Tibial nerve (tissue), 4 donors: ENCODE results near the gene CPNE6.

Source experiments
- EP300 ChIP-seq, 2 donors: sonication (generic); formaldehyde crosslinking; IDR thresholded peaks; one replicate each; pipeline ENCODE4 v1.6.1; 2017; ENCODE audit warnings: antibody characterized with exemption in 2 of 2, mild to moderate bottlenecking in 1 of 2
- POLR2A ChIP-seq, 2 donors: fragments of 450-650 bp; IDR thresholded peaks; one replicate each; pipeline ENCODE4 v1.6.1; 2017; ENCODE audit warnings: antibody characterized with exemption in 2 of 2, mild to moderate bottlenecking in 2 of 2, moderate library complexity in 2 of 2
- TF ChIP-seq, protein P1 (sequence below), 5 experiments: fragments of 200-600 bp in 3 of 5; fragments of 450-650 bp in 2 of 5; sonication (generic) in 3 of 5; IDR thresholded peaks; one replicate each; pipeline ENCODE4 v1.5.1; 2016 to 2019; ENCODE audit warnings: antibody characterized with exemption in 5 of 5, mild to moderate bottlenecking in 3 of 5, moderate library complexity in 2 of 5

DNA sequence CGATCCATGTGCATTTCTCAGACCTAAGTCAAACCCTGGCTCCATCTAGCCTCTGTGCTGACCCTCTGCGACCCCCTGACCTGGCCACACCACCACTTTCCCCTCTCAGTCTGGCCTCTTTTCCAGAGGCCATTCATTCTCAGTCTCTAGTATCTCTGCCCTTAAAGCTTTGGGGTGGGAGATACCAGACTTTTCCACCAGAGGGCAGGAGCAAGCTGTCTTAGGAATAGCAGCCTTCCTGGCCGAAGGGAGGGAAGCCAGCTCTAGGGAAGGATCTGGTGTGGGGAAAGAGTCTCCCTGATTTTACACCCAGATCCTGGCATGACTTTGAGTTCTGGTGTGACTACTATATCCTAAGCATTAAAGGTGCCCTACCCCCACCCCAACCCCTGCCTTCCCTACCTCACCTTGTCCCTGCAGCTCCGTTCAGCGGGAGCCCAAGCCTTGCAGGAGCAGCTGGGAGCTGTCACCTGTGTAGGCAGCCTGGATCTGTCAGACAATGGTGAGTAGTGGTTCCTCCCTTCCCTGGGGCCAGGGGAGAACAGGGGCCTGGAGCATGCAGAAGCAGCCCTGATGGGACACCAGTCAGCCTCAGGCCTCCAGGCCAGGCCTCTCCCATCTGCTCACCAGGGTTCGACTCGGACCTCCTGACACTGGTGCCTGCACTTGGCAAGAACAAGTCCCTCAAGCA, 13.0 kb upstream of the CPNE6 start:
- TF ChIP-seq, protein P1, sequence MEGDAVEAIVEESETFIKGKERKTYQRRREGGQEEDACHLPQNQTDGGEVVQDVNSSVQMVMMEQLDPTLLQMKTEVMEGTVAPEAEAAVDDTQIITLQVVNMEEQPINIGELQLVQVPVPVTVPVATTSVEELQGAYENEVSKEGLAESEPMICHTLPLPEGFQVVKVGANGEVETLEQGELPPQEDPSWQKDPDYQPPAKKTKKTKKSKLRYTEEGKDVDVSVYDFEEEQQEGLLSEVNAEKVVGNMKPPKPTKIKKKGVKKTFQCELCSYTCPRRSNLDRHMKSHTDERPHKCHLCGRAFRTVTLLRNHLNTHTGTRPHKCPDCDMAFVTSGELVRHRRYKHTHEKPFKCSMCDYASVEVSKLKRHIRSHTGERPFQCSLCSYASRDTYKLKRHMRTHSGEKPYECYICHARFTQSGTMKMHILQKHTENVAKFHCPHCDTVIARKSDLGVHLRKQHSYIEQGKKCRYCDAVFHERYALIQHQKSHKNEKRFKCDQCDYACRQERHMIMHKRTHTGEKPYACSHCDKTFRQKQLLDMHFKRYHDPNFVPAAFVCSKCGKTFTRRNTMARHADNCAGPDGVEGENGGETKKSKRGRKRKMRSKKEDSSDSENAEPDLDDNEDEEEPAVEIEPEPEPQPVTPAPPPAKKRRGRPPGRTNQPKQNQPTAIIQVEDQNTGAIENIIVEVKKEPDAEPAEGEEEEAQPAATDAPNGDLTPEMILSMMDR (IDR thresholded peaks at IDR 0.05): peak; percentile 65 to 94 (median 86)
- TF ChIP-seq POLR2A (IDR thresholded peaks at IDR 0.05) (no peak), EP300 (IDR thresholded peaks at IDR 0.05) (peak in 1 of 2 donors; percentile 27)
